NB4 (cell line): ENCODE data around the gene LMNTD2.

ENCODE experiments used
- CTCF ChIP-seq: IDR thresholded peaks from one replicate; pipeline ENCODE4 v1.5.1; 2012; ENCODE audit warnings: low read depth, low read length
- MYC ChIP-seq: IDR thresholded peaks from 2 replicates; pipeline ENCODE4 v1.6.1; 2011; ENCODE audit warnings: low read depth, low read length
- POLR2A ChIP-seq: IDR thresholded peaks from 2 replicates; pipeline ENCODE4 v1.6.1; 2011; ENCODE audit warnings: mild to moderate bottlenecking; ENCODE audit not compliant: insufficient read length; ENCODE audit errors: extremely low read depth

GRCh38 chr11:592501-592900 is 32.0 kb upstream of the LMNTD2 start:
- TF ChIP-seq POLR2A: no peak
- no peak for TF ChIP-seq CTCF
- TF ChIP-seq MYC: no peak
